Suprapubic skin (tissue), 4 donors: Measurements from ENCODE around the gene COPG2.

Experiments
- CTCF ChIP-seq, 2 donors: fragments of 200-600 bp in 1 of 2; fragments of 450-650 bp in 1 of 2; sonication (generic) in 1 of 2; IDR thresholded peaks; one replicate each; pipeline ENCODE4 v1.5.1; 2016 to 2019; ENCODE audit warnings: antibody characterized with exemption in 2 of 2, mild to moderate bottlenecking in 1 of 2, moderate library complexity in 1 of 2
- EP300 ChIP-seq: sonication (generic); formaldehyde crosslinking; IDR thresholded peaks from one replicate; pipeline ENCODE4 v1.6.1; 2017; ENCODE audit warnings: antibody characterized with exemption
- POLR2A ChIP-seq, 2 donors: fragments of 450-650 bp; IDR thresholded peaks; one replicate each; pipeline ENCODE4 v1.6.1; 2017; ENCODE audit warnings: antibody characterized with exemption in 2 of 2, mild to moderate bottlenecking in 2 of 2, moderate library complexity in 2 of 2
- POLR2AphosphoS5 ChIP-seq, 3 donors: sonication (generic); formaldehyde crosslinking; IDR thresholded peaks; one replicate each; pipeline ENCODE4 v1.6.1; 2017; ENCODE audit warnings: antibody characterized with exemption in 3 of 3

GRCh38 chr7:130708766-130709165, 40.2 kb upstream of the COPG2 start:
- TF ChIP-seq POLR2A (IDR thresholded peaks at IDR 0.05), result no peak
- no peak for TF ChIP-seq CTCF (IDR thresholded peaks at IDR 0.05)
- no peak for TF ChIP-seq EP300
- no peak for TF ChIP-seq POLR2AphosphoS5 (IDR thresholded peaks at IDR 0.05)
